PFSK-1 (cell line): ENCODE data around the gene AGO3.

ENCODE experiments used
- FOXP2 ChIP-seq: optimal IDR thresholded peaks from 2 replicates; pipeline ENCODE3; 2011; ENCODE audit warnings: borderline replicate concordance, control low read depth, inconsistent platforms; ENCODE audit not compliant: insufficient read depth; ENCODE audit errors: extremely low read length, extremely low read depth
- POLR2AphosphoS5 ChIP-seq: IDR thresholded peaks from 2 replicates; pipeline ENCODE4 v1.6.1; 2012; ENCODE audit warnings: low read depth, mild to moderate bottlenecking, control low read depth, low read length, moderate library complexity
- SIN3A ChIP-seq: IDR thresholded peaks from 2 replicates; pipeline ENCODE4 v1.6.1; 2012; ENCODE audit warnings: mild to moderate bottlenecking, low read length, moderate library complexity, borderline replicate concordance; ENCODE audit not compliant: insufficient read depth
- TAF1 ChIP-seq: IDR thresholded peaks from 2 replicates; pipeline ENCODE4 v1.6.1; 2012; ENCODE audit warnings: low read length, control low read depth, borderline replicate concordance; ENCODE audit not compliant: insufficient read depth
- TF ChIP-seq, protein P1 (sequence below), 2 experiments: IDR thresholded peaks; 2 replicates each; pipeline versions ENCODE4 v1.6.1 to v1.8.0; 2011 to 2012; ENCODE audit warnings: low read depth in 2 of 2, low read length in 2 of 2, control low read depth in 1 of 2, inconsistent platforms in 1 of 2, mild to moderate bottlenecking in 1 of 2, moderate library complexity in 1 of 2; ENCODE audit not compliant: insufficient read depth in 1 of 2

DNA sequence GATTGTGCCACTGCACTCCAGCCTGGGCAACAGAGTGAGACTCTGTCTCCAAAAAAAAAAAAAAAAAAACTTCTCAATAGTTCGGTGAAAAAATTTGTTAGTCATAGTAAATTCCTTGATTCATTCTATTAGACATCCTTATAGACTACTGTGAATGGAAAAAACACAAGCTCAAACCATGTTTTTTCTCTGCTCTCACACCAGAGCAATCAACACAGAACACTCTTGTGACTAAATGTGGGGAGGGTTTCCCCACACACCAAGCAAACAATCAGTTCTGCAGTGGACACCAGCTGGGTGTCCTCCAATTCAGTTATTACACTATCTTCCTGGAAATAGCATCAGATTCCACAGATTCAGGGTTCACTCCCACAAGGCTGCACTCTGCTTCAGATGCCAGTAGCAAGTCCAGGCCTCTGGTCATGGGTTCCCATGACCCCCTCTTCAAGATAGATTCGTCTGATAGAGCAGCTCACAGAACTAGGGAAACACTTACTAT is 83.9 kb downstream of the AGO3 start:
- TF ChIP-seq SIN3A = no peak
- TF ChIP-seq, protein P1, sequence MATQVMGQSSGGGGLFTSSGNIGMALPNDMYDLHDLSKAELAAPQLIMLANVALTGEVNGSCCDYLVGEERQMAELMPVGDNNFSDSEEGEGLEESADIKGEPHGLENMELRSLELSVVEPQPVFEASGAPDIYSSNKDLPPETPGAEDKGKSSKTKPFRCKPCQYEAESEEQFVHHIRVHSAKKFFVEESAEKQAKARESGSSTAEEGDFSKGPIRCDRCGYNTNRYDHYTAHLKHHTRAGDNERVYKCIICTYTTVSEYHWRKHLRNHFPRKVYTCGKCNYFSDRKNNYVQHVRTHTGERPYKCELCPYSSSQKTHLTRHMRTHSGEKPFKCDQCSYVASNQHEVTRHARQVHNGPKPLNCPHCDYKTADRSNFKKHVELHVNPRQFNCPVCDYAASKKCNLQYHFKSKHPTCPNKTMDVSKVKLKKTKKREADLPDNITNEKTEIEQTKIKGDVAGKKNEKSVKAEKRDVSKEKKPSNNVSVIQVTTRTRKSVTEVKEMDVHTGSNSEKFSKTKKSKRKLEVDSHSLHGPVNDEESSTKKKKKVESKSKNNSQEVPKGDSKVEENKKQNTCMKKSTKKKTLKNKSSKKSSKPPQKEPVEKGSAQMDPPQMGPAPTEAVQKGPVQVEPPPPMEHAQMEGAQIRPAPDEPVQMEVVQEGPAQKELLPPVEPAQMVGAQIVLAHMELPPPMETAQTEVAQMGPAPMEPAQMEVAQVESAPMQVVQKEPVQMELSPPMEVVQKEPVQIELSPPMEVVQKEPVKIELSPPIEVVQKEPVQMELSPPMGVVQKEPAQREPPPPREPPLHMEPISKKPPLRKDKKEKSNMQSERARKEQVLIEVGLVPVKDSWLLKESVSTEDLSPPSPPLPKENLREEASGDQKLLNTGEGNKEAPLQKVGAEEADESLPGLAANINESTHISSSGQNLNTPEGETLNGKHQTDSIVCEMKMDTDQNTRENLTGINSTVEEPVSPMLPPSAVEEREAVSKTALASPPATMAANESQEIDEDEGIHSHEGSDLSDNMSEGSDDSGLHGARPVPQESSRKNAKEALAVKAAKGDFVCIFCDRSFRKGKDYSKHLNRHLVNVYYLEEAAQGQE (IDR thresholded peaks at IDR 0.05; ENCODE audit: insufficient read depth in 1 of 2, low read depth in 2 of 2, low read length in 2 of 2) = no peak
- TF ChIP-seq POLR2AphosphoS5 = no peak
- no peak for TF ChIP-seq TAF1
- TF ChIP-seq FOXP2 = no peak
